K562 (cell line): ENCODE results near the gene PPFIA3. TPM values are rescaled to one million over a fixed set of nuclear protein-coding genes. Genes with fewer than 3 reads are reported as not detected.
A peak's percentile ranks its signal among the peaks of the same experiment; 100 is the strongest.

Experiments used
- ARID3A ChIP-seq: IDR thresholded peaks from 2 replicates; pipeline ENCODE4 v1.6.1; 2012; ENCODE audit warnings: low read depth, low read length, improper control_type of control experiment, borderline replicate concordance
- ATF7 ChIP-seq: fragments of 450-650 bp; IDR thresholded peaks from 2 replicates; pipeline ENCODE4 v1.7.1; 2014; ENCODE audit warnings: mild to moderate bottlenecking, moderate library complexity
- CHD4 ChIP-seq: fragments of 200-600 bp; sonication (generic); IDR thresholded peaks from 3 replicates; pipeline ENCODE4 v1.6.1; 2012; ENCODE audit warnings: low read depth, mild to moderate bottlenecking, mixed read lengths, low read length, inconsistent platforms; ENCODE audit not compliant: insufficient read depth, insufficient replicate concordance, poor library complexity, severe bottlenecking
- ETV1 ChIP-seq: fragments of 450-650 bp; conservative IDR thresholded peaks from 2 replicates; pipeline ENCODE4 v1.6.1; 2016; ENCODE audit warnings: missing genetic modification characterization, control low read depth, low read depth, missing compliant biosample characterization
- HDAC1 ChIP-seq, 2 experiments: fragments of 450-650 bp; IDR thresholded peaks; 2 replicates each; pipeline ENCODE4 v1.6.1; 2016 to 2017; ENCODE audit warnings: inconsistent platforms in 1 of 2, mild to moderate bottlenecking in 1 of 2, moderate library complexity in 1 of 2
- NCOA6 ChIP-seq: fragments of 450-650 bp; IDR thresholded peaks from 2 replicates; pipeline ENCODE4 v1.6.1; 2017; ENCODE audit warnings: mild to moderate bottlenecking
- PCBP1 ChIP-seq: fragments of 200-400 bp; formaldehyde crosslinking; IDR thresholded peaks from 2 replicates; pipeline ENCODE4 v1.6.1; 2018; ENCODE audit warnings: mild to moderate bottlenecking, low read depth, low read length; ENCODE audit not compliant: poor library complexity, severe bottlenecking
- POLR2B ChIP-seq: fragments of 450-650 bp; IDR thresholded peaks from 2 replicates; pipeline ENCODE4 v1.6.1; 2018; ENCODE audit warnings: low read depth; ENCODE audit not compliant: partially characterized antibody
- PPARD ChIP-seq: fragments of 250-450 bp; sonication (Bioruptor Pico); IDR thresholded peaks from 2 replicates; pipeline ENCODE4 v1.8.0; 2022; ENCODE audit warnings: inconsistent platforms, mild to moderate bottlenecking, moderate library complexity
- SMAD1 ChIP-seq: fragments of 150-350 bp; IDR thresholded peaks from 2 replicates; pipeline ENCODE4 v1.6.1; 2014; ENCODE audit warnings: low read length, low read depth; ENCODE audit not compliant: partially characterized antibody
- SMARCA5 ChIP-seq: fragments of 450-650 bp; IDR thresholded peaks from 2 replicates; pipeline ENCODE4 v1.6.1; 2016
- TSC22D4 ChIP-seq: fragments of 450-650 bp; IDR thresholded peaks from 2 replicates; pipeline ENCODE4 v1.6.1; 2016; ENCODE audit warnings: missing genetic modification characterization, missing biosample characterization, control low read depth
- ZBTB11 ChIP-seq, 3 experiments: fragments of 200-800 bp in 1 of 3; fragments of 250-450 bp in 1 of 3; fragments of 450-650 bp in 1 of 3; sonication (Bioruptor Pico) in 1 of 3; sonication (Bioruptor generic) in 1 of 3; formaldehyde crosslinking in 1 of 3; IDR thresholded peaks; 2 replicates each; pipeline versions ENCODE4 v1.6.1 to v1.8.0; 2016 to 2022; ENCODE audit warnings: mild to moderate bottlenecking in 2 of 3, missing genetic modification characterization in 2 of 3, missing compliant biosample characterization in 1 of 3, moderate library complexity in 1 of 3
- ZFPM2 ChIP-seq: fragments of 250-450 bp; sonication (Bioruptor Pico); IDR thresholded peaks from 2 replicates; pipeline ENCODE4 v1.5.1; 2022; ENCODE audit warnings: mild to moderate bottlenecking
- ZNF212 ChIP-seq: fragments of 450-650 bp; formaldehyde crosslinking; IDR thresholded peaks from 2 replicates; pipeline ENCODE4 v1.4.0; 2020; ENCODE audit warnings: mild to moderate bottlenecking
- ZNF253 ChIP-seq: fragments of 250-450 bp; sonication (Bioruptor Pico); conservative IDR thresholded peaks from 2 replicates; pipeline ENCODE4 v1.6.1; 2021; ENCODE audit warnings: mild to moderate bottlenecking
- ZNF511 ChIP-seq: sonication (generic); formaldehyde crosslinking; IDR thresholded peaks from 2 replicates; pipeline ENCODE4 v1.8.0; 2022; ENCODE audit warnings: mild to moderate bottlenecking, missing genetic modification reagents
- ZNF778 ChIP-seq: fragments of 450-650 bp; formaldehyde crosslinking; IDR thresholded peaks from 2 replicates; pipeline ENCODE4 v1.4.0; 2020; ENCODE audit warnings: mild to moderate bottlenecking, moderate library complexity
- polyA plus RNA-seq, 8 experiments: library from polyadenylated mRNA; depleted of rRNA in 4 of 8; stranded (reverse) in 5 of 8; unstranded in 3 of 8; fragments of >200 nt; fragmentation: Nextera tagmentation in 2 of 8; fragmentation: Illumina TruSeq in 1 of 8; extraction: Ambion mirVana in 2 of 8; extraction: Trizol in 1 of 8; gene quantifications; 2 replicates each; pipeline versions ENCODE4 v1.2.1 to v1.2.3, GENCODE V29; 2011 to 2014; ENCODE audit warnings: inconsistent platforms in 1 of 8, missing spikeins in 1 of 8
- total RNA-seq, 7 experiments: library from RNA; depleted of rRNA in 6 of 7; stranded (reverse); fragments of >200 nt in 6 of 7; fragmentation: Illumina TruSeq in 2 of 7; extraction: Trizol in 2 of 7; gene quantifications; 2 replicates each; pipeline versions ENCODE4 v1.2.1 to v1.2.3, GENCODE V29; 2011 to 2021; ENCODE audit warnings: low replicate concordance in 1 of 7
- TF ChIP-seq, protein P1 (sequence below): fragments of 450-650 bp; IDR thresholded peaks from 2 replicates; pipeline ENCODE4 v1.6.1; 2016; ENCODE audit warnings: borderline replicate concordance

PPFIA3 gene
- total and polyA plus RNA-seq, 9 of the 15 experiments (the other 6 are each of a cell fraction or from before 2014, with no cell fraction given), result 0.10 to 53.0 (median 17.6) TPM

DNA sequence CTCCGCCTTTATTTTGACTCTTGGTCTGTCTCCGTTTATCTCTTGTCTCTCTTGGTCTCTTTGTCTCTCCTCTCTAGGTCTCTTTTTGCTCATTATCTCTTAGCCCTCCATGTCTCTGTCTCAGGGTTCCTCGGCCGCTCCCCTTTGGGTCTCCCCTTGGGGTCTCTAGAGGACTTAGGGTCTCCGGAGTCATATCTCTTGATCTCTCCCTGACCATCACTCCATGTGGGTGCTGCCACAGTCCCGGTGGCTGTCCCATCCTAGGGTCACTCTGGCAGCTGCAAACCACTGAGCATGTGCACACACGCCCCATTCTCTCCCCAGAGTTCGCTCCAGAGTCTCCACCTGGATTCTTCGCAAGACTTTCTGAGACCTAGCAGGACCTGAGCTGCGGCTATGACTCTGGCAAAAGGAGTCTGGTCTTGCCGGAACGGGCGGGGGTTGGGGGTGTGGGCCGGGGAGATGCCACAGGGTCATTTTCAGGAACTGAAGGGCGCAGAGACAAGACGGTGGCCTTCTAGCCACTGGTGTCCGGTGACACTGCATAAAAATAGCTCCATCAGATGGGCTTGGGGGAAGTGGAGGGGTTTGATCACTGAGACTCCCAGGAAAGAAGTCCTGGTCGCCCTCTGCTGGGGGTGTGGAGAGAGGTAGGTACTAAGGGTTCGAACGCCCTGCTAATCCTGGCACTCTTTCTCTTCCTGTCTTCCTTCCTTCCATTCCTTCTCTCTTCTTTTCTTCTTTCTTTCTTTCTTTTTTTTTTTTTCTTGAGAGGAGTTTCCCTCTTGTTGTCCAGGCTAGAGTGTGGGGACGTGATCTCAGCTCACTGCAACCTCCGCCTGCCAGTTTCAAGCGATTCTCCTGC lies 45.6 kb upstream of the PPFIA3 start (continued):
- TF ChIP-seq ZBTB11 (CRISPR knock-in tag; IDR thresholded peaks at IDR 0.05) (peak in 1 of 3 experiments; percentile 53; a peak in 1 of 6 replicates), NCOA6 (no peak), ZNF253 (no peak), TSC22D4 (tag) (no peak), ZNF511 (CRISPR knock-in tag) (no peak), CHD4 (no peak), ATF7 (peak; percentile 31; the same call in 1 of the 2 replicates), PCBP1 (no peak), ZNF778 (CRISPR knock-in tag) (no peak), SMAD1 (no peak), ZNF212 (no peak), SMARCA5 (no peak), POLR2B (no peak), ZFPM2 (CRISPR knock-in tag) (no peak), PPARD (CRISPR knock-in tag) (no peak), HDAC1 (IDR thresholded peaks at IDR 0.05) (0 out of 4 replicates have a peak, but pooled peaks of 1 of the 2 experiments have one; percentile 37), ETV1 (tag) (peak; percentile 41; the same call in 1 of the 2 replicates), ARID3A (no peak)
- TF ChIP-seq, protein P1, sequence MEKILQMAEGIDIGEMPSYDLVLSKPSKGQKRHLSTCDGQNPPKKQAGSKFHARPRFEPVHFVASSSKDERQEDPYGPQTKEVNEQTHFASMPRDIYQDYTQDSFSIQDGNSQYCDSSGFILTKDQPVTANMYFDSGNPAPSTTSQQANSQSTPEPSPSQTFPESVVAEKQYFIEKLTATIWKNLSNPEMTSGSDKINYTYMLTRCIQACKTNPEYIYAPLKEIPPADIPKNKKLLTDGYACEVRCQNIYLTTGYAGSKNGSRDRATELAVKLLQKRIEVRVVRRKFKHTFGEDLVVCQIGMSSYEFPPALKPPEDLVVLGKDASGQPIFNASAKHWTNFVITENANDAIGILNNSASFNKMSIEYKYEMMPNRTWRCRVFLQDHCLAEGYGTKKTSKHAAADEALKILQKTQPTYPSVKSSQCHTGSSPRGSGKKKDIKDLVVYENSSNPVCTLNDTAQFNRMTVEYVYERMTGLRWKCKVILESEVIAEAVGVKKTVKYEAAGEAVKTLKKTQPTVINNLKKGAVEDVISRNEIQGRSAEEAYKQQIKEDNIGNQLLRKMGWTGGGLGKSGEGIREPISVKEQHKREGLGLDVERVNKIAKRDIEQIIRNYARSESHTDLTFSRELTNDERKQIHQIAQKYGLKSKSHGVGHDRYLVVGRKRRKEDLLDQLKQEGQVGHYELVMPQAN, result peak; percentile 59; the same call in 1 of the 2 replicates
